Measurements from ENCODE around the gene THAP4.

DNA sequence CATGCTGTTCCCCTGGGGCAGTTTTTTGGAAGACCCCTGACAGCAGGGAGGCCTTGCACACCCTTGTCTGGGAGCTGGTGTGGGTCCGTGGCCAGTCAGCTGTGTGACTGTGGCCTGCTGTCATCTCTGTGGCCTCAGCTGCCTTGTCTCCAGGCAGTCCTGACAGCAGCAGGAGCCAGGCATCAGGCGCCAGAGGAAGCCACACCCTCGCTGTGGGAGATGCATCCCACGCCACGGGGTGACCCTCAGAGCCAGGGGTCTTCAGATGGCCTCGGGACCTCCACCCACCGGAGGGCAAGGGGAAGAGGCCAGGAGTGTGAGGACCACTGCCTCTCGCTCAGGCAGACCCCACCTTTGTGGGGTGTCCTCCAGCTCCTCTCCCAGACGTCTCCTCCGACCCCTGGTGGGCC lies 73.4 kb downstream of the THAP4 start:
- TF ChIP-seq, protein P1, sequence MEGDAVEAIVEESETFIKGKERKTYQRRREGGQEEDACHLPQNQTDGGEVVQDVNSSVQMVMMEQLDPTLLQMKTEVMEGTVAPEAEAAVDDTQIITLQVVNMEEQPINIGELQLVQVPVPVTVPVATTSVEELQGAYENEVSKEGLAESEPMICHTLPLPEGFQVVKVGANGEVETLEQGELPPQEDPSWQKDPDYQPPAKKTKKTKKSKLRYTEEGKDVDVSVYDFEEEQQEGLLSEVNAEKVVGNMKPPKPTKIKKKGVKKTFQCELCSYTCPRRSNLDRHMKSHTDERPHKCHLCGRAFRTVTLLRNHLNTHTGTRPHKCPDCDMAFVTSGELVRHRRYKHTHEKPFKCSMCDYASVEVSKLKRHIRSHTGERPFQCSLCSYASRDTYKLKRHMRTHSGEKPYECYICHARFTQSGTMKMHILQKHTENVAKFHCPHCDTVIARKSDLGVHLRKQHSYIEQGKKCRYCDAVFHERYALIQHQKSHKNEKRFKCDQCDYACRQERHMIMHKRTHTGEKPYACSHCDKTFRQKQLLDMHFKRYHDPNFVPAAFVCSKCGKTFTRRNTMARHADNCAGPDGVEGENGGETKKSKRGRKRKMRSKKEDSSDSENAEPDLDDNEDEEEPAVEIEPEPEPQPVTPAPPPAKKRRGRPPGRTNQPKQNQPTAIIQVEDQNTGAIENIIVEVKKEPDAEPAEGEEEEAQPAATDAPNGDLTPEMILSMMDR (IDR thresholded peaks at IDR 0.05): no peak
- TF ChIP-seq POLR2A (IDR thresholded peaks at IDR 0.05) (no peak), POLR2AphosphoS5 (IDR thresholded peaks at IDR 0.05) (no peak)

All from breast epithelium (tissue), 3 donors.